Keratinocyte (primary cell): Measurements from ENCODE around the gene TMPRSS13. TPM values are rescaled to one million over a fixed set of nuclear protein-coding genes. Genes with fewer than 3 reads are reported as not detected.

Experiments used
- DNase-seq: peaks from one replicate; pipeline ENCODE4 v3.0.0-alpha.2; 2011; ENCODE audit warnings: low read depth, missing footprints, low spot score
- FAIRE-seq: peaks from 2 replicates; lab custom pipeline; 2011; peaks lifted over from hg19 to GRCh38; lab: Jason Lieb, UNC
- H2AFZ ChIP-seq: 2 replicates; pipeline ENCODE4 v1.6.0; 2012; ENCODE audit warnings: low read length, control low read depth, inconsistent platforms; ENCODE audit not compliant: control insufficient read depth
- H3K27ac ChIP-seq: 2 replicates; pipeline ENCODE4 v1.5.1; 2011; ENCODE audit warnings: low read length; ENCODE audit not compliant: control insufficient read depth, insufficient read depth
- H3K27me3 ChIP-seq: 3 replicates; pipeline ENCODE4 v1.6.0; 2011; ENCODE audit warnings: low read length; ENCODE audit not compliant: control insufficient read depth, insufficient read depth; ENCODE audit errors: extremely low read depth
- H3K36me3 ChIP-seq, 2 experiments: 2 replicates in 1 of 2; 3 replicates in 1 of 2; pipeline ENCODE4 v1.5.1; 2011; ENCODE audit warnings: low read length in 2 of 2, mild to moderate bottlenecking in 1 of 2; ENCODE audit not compliant: control insufficient read depth in 2 of 2, insufficient read depth in 2 of 2; ENCODE audit errors: extremely low read depth in 1 of 2
- H3K4me1 ChIP-seq: 3 replicates; pipeline ENCODE4 v1.5.1; 2011; ENCODE audit warnings: low read length; ENCODE audit not compliant: control insufficient read depth, insufficient read depth; ENCODE audit errors: extremely low read depth
- H3K4me2 ChIP-seq: 3 replicates; pipeline ENCODE4 v1.6.0; 2011; ENCODE audit warnings: low read depth, low read length; ENCODE audit not compliant: control insufficient read depth, insufficient read depth; ENCODE audit errors: extremely low read depth
- H3K4me3 ChIP-seq, 3 experiments: fragments of 200-600 bp in 1 of 3; sonication (generic) in 1 of 3; 2 replicates in 2 of 3; 3 replicates in 1 of 3; pipeline ENCODE4 v1.5.1; 2011 to 2016; ENCODE audit warnings: low read length in 3 of 3, mild to moderate bottlenecking in 3 of 3, control low read depth in 2 of 3, inconsistent platforms in 1 of 3, low read depth in 1 of 3, mixed read lengths in 1 of 3, mixed run types in 1 of 3, moderate library complexity in 1 of 3; ENCODE audit not compliant: control insufficient read depth in 2 of 3, insufficient read depth in 2 of 3; ENCODE audit errors: extremely low read depth in 1 of 3
- H3K79me2 ChIP-seq: 2 replicates; pipeline ENCODE4 v1.6.0; 2012; ENCODE audit warnings: low read length; ENCODE audit not compliant: control insufficient read depth, insufficient read depth
- H3K9ac ChIP-seq: 3 replicates; pipeline ENCODE4 v1.6.0; 2011; ENCODE audit warnings: low read length; ENCODE audit not compliant: control insufficient read depth, insufficient read depth; ENCODE audit errors: extremely low read depth
- H3K9me1 ChIP-seq: 3 replicates; pipeline ENCODE4 v1.6.0; 2011; ENCODE audit warnings: low read length; ENCODE audit not compliant: control insufficient read depth, insufficient read depth; ENCODE audit errors: extremely low read depth
- H3K9me3 ChIP-seq: 2 replicates; pipeline ENCODE4 v1.5.1; 2012; ENCODE audit warnings: low read depth, low read length; ENCODE audit not compliant: control insufficient read depth
- H4K20me1 ChIP-seq: 3 replicates; pipeline ENCODE4 v1.6.0; 2011; ENCODE audit warnings: low read length; ENCODE audit not compliant: control insufficient read depth, insufficient read depth; ENCODE audit errors: extremely low read depth
- EZH2 ChIP-seq: IDR thresholded peaks from one replicate; pipeline ENCODE4 v1.6.1; 2012; ENCODE audit warnings: inconsistent platforms, mild to moderate bottlenecking, low read length, moderate library complexity
- dilution Hi-C: fragments of 300-500 bp; cut with MboI; formaldehyde crosslinking; loops from one replicate; pipeline ENCODE4 v1.7.0; 2020; ENCODE audit warnings: low sequenced_read_pairs; ENCODE audit not compliant: extremely low pct_ligation_motif_present
- polyA plus RNA-seq, 5 experiments: library from polyadenylated mRNA; depleted of rRNA in 3 of 5; stranded (reverse) in 3 of 5; stranded (forward) in 1 of 5; unstranded in 1 of 5; fragments of >200 nt; gene quantifications; 1 replicate in 1 of 5; 2 replicates in 3 of 5; 3 replicates in 1 of 5; pipeline versions ENCODE4 v1.2.1 to v1.2.3, GENCODE V29; 2011 to 2012; ENCODE audit warnings: missing spikeins in 2 of 5, low read depth in 1 of 5, low replicate concordance in 1 of 5
- TF ChIP-seq, protein P1 (sequence below), 3 experiments: IDR thresholded peaks in 1 of 3; conservative IDR thresholded peaks in 1 of 3; optimal IDR thresholded peaks in 1 of 3; 2 replicates in 2 of 3; 3 replicates in 1 of 3; pipeline versions ENCODE3 to v1.5.1; 2011; ENCODE audit warnings: low read length in 3 of 3, mild to moderate bottlenecking in 3 of 3, moderate library complexity in 2 of 3, control low read depth in 1 of 3, inconsistent platforms in 1 of 3; ENCODE audit not compliant: insufficient read depth in 2 of 3; ENCODE audit errors: extremely low read depth in 1 of 3

TMPRSS13 gene
- polyA plus RNA-seq, 1 donor (not counting 4 experiments of a cell fraction or from before 2014, with no cell fraction given) = 1.8 TPM

DNA sequence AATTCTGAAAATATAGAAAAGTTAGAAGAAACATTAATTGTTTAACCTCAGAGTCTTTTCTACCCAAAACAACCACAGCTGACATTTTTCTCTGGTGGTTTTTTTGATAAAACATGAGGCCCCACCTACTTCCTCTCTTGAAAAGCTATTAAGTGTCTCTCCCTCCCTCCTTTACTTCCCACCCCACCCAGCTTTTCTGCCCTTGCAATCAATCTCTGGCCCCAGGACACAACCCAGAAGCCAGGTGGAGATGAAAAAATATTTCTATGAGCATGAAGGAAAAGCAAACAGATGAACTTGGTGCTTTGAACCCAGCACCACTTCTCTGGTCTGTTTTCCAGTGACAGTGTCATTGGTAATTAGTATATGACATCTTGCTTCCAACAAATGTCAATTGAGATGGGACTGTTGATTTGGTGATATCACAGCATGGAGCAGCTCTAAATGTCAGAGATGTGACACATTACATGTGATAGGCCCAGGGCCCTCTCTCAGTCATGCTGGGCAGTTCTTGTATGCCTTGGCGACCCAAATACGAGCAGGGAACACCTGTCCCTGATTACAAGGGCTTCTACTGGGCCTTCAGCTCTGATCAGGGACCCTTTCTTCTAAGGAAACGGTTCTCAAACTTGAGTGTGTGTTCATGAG is 23.9 kb upstream of the TMPRSS13 start:
- no peak overlapping the region for H3K27ac ChIP-seq
- H3K4me2 ChIP-seq = no peak overlapping the region
- H3K4me1 ChIP-seq = no peaks in the 10 kb centered on the region
- no peak overlapping the region for H2AFZ ChIP-seq
- TF ChIP-seq, protein P1, sequence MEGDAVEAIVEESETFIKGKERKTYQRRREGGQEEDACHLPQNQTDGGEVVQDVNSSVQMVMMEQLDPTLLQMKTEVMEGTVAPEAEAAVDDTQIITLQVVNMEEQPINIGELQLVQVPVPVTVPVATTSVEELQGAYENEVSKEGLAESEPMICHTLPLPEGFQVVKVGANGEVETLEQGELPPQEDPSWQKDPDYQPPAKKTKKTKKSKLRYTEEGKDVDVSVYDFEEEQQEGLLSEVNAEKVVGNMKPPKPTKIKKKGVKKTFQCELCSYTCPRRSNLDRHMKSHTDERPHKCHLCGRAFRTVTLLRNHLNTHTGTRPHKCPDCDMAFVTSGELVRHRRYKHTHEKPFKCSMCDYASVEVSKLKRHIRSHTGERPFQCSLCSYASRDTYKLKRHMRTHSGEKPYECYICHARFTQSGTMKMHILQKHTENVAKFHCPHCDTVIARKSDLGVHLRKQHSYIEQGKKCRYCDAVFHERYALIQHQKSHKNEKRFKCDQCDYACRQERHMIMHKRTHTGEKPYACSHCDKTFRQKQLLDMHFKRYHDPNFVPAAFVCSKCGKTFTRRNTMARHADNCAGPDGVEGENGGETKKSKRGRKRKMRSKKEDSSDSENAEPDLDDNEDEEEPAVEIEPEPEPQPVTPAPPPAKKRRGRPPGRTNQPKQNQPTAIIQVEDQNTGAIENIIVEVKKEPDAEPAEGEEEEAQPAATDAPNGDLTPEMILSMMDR (optimal IDR thresholded peaks at IDR 0.05 in 1 of 3, IDR thresholded peaks at IDR 0.05 in 1 of 3, conservative IDR thresholded peaks at IDR 0.05 in 1 of 3; ENCODE audit: extremely low read depth in 1 of 3, insufficient read depth in 2 of 3, low read length in 3 of 3) = no peak
- no peak for TF ChIP-seq EZH2
- H3K9me3 ChIP-seq = no peaks in the 10 kb centered on the region
- no peak overlapping the region for H3K9ac ChIP-seq
- H3K79me2 ChIP-seq = no peaks in the 10 kb centered on the region
- dilution Hi-C loops = no loop called here
- DNase-seq = no peak
- H3K9me1 ChIP-seq = no peaks in the 10 kb centered on the region
- no peaks in the 10 kb centered on the region for H3K27me3 ChIP-seq
- no peak for FAIRE-seq
- no peaks in the 10 kb centered on the region for H3K36me3 ChIP-seq
- no peaks in the 10 kb centered on the region for H4K20me1 ChIP-seq
- H3K4me3 ChIP-seq = no peak overlapping the region

DNA sequence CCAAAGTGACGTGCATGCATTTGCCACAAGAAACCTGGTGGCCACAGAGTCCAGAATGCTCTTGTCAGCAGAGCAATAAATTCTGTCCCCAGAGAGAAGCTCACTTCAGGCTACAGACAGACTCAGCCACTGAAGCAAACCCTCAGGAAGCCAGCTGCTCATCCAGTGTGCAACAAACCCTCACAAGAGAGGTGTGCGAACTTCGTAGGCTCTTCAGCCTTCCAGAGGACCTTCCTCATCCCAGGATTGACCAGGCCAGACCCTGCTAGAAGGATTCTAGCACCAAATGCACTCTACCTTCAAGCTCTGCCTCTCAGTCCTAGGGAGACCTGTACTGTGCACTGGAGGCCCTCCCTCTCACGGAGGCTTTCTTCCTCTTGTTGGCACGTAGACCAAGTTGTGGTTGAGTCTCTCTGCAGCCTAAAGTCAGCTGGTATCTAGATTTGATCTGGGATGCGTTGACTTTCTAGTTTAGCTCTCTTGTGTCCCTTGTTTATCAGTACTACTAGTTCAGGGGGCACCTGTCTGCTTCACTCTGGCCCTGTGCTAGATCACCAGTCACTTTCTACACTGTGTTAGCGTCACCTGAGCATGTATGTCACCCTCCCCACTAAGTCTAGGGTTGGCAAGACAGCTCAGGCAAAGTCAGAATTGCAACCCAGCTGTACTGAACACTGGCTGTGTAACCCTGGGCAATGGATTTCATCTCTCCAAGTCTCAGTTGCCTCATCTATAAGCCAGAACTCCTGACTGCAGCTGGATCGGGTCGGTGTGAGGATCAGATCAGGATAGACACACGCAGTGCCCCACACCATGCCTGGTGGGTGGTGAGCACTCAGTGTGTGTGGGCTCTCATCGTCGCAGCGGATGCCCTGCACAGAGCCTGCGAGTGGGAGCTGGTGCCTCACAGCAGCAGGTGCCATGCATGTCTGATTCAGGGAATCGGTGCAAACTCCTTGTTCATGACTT is 22.1 kb upstream of the TMPRSS13 start:
- Histone ChIP-seq H3K9me3 (no peaks in the 10 kb centered on the region), H3K27me3 (no peaks in the 10 kb centered on the region), H3K36me3 (no peaks in the 10 kb centered on the region), H3K9me1 (no peaks in the 10 kb centered on the region), H3K27ac (no peak overlapping the region), H3K9ac (no peak overlapping the region), H3K79me2 (no peaks in the 10 kb centered on the region), H2AFZ (no peak overlapping the region), H3K4me2 (no peak overlapping the region), H3K4me3 (no peak overlapping the region), H4K20me1 (no peaks in the 10 kb centered on the region), H3K4me1 (peaks cover 5% of the 10 kb centered on the region)
- DNase-seq (no peak), FAIRE-seq (no peak)
- dilution Hi-C loops = no loop called here
- no peak for TF ChIP-seq EZH2
- TF ChIP-seq, protein P1 (optimal IDR thresholded peaks at IDR 0.05 in 1 of 3, IDR thresholded peaks at IDR 0.05 in 1 of 3, conservative IDR thresholded peaks at IDR 0.05 in 1 of 3; ENCODE audit: extremely low read depth in 1 of 3, insufficient read depth in 2 of 3, low read length in 3 of 3) = no peak
